Measurements from ENCODE around the gene ATP1B4.

GRCh38 chrX:120334151-120334550 is 27.7 kb upstream of the ATP1B4 start:
- TF ChIP-seq CTCF (IDR thresholded peaks at IDR 0.05) (no peak), POLR2A (IDR thresholded peaks at IDR 0.05) (no peak), POLR2AphosphoS5 (IDR thresholded peaks at IDR 0.05; ENCODE audit: insufficient read depth in 1 of 2, low read depth in 1 of 2) (no peak)
